SK-N-SH treated with all-trans-retinoic acid at 6 μM for 48 hours (cell line): ENCODE data around the gene SREBF1.

Source experiments
- PPARA ChIP-seq: fragments of 250-450 bp; sonication (Bioruptor Pico); IDR thresholded peaks from 2 replicates; pipeline ENCODE4 v1.5.0; 2020; ENCODE audit warnings: mild to moderate bottlenecking, borderline replicate concordance
- RARB ChIP-seq: fragments of 250-450 bp; sonication (Bioruptor Pico); IDR thresholded peaks from 2 replicates; pipeline ENCODE4 v1.8.0; 2021; ENCODE audit warnings: mild to moderate bottlenecking, moderate library complexity
- TOX ChIP-seq: fragments of 250-450 bp; sonication (Bioruptor Pico); IDR thresholded peaks from 2 replicates; pipeline ENCODE4 v1.8.0; 2021; ENCODE audit warnings: mild to moderate bottlenecking, moderate library complexity, borderline replicate concordance
- ZFP3 ChIP-seq: fragments of 250-450 bp; sonication (Bioruptor Pico); IDR thresholded peaks from 2 replicates; pipeline ENCODE4 v1.5.0; 2020; ENCODE audit warnings: mild to moderate bottlenecking, moderate library complexity
- ZFP30 ChIP-seq: fragments of 450-650 bp; formaldehyde crosslinking; IDR thresholded peaks from 2 replicates; pipeline ENCODE4 v1.5.0; 2022; ENCODE audit warnings: mild to moderate bottlenecking, moderate library complexity
- ZNF70 ChIP-seq: fragments of 450-650 bp; formaldehyde crosslinking; IDR thresholded peaks from 2 replicates; pipeline ENCODE4 v1.5.0; 2020; ENCODE audit warnings: mild to moderate bottlenecking, moderate library complexity
- TF ChIP-seq, protein P1 (sequence below): fragments of 250-450 bp; sonication (Bioruptor Pico); IDR thresholded peaks from 2 replicates; pipeline ENCODE4 v1.8.0; 2020; ENCODE audit warnings: mild to moderate bottlenecking, moderate library complexity, borderline replicate concordance

- TF ChIP-seq ZFP30 (CRISPR knock-in tag) (no peak), ZNF70 (CRISPR knock-in tag) (no peak), TOX (CRISPR knock-in tag) (no peak), PPARA (no peak), RARB (CRISPR knock-in tag) (no peak), ZFP3 (CRISPR knock-in tag) (no peak)
- TF ChIP-seq, protein P1, sequence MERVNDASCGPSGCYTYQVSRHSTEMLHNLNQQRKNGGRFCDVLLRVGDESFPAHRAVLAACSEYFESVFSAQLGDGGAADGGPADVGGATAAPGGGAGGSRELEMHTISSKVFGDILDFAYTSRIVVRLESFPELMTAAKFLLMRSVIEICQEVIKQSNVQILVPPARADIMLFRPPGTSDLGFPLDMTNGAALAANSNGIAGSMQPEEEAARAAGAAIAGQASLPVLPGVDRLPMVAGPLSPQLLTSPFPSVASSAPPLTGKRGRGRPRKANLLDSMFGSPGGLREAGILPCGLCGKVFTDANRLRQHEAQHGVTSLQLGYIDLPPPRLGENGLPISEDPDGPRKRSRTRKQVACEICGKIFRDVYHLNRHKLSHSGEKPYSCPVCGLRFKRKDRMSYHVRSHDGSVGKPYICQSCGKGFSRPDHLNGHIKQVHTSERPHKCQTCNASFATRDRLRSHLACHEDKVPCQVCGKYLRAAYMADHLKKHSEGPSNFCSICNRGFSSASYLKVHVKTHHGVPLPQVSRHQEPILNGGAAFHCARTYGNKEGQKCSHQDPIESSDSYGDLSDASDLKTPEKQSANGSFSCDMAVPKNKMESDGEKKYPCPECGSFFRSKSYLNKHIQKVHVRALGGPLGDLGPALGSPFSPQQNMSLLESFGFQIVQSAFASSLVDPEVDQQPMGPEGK, result no peak
Measured at GRCh38 chr17:17820463-17821158, 16.2 kb downstream of the SREBF1 start.
